ENCODE results near the gene KCNH2.

KCNH2 gene

GRCh38 chr7:150947761-150948651 lies 30.1 kb downstream of the KCNH2 start:
- peaks cover 9% of the 10 kb centered on the region for H3K27me3 Mint-ChIP-seq

GRCh38 chr7:150947241-150947745 lies 30.8 kb downstream of the KCNH2 start:
- Mint-ChIP-seq H3K27ac (ENCODE audit: low read depth) (no peak overlapping the region), H3K27me3 (peaks cover 9% of the 10 kb centered on the region), H3K4me3 (no peak overlapping the region), H3K36me3 (ENCODE audit: insufficient read depth) (no peaks in the 10 kb centered on the region), H3K9me3 (no peaks in the 10 kb centered on the region), H3K4me1 (peaks cover 8% of the 10 kb centered on the region)
- ATAC-seq (replicated peaks; ENCODE audit: extremely low read depth, poor library complexity, severe bottlenecking) = no peak
- DNase-seq (ENCODE audit: low spot score in 2 of 2) = no peak

More at GRCh38 chr7:150947761-150948651, 30.1 kb downstream of the KCNH2 start:
- Mint-ChIP-seq H3K27ac (ENCODE audit: low read depth) (no peak overlapping the region), H3K36me3 (ENCODE audit: insufficient read depth) (no peaks in the 10 kb centered on the region), H3K4me3 (no peak overlapping the region), H3K4me1 (peaks cover 6% of the 10 kb centered on the region), H3K9me3 (no peaks in the 10 kb centered on the region)
- DNase-seq (ENCODE audit: low spot score in 2 of 2) (no peak), ATAC-seq (replicated peaks; ENCODE audit: extremely low read depth, poor library complexity, severe bottlenecking) (no peak)

DNA sequence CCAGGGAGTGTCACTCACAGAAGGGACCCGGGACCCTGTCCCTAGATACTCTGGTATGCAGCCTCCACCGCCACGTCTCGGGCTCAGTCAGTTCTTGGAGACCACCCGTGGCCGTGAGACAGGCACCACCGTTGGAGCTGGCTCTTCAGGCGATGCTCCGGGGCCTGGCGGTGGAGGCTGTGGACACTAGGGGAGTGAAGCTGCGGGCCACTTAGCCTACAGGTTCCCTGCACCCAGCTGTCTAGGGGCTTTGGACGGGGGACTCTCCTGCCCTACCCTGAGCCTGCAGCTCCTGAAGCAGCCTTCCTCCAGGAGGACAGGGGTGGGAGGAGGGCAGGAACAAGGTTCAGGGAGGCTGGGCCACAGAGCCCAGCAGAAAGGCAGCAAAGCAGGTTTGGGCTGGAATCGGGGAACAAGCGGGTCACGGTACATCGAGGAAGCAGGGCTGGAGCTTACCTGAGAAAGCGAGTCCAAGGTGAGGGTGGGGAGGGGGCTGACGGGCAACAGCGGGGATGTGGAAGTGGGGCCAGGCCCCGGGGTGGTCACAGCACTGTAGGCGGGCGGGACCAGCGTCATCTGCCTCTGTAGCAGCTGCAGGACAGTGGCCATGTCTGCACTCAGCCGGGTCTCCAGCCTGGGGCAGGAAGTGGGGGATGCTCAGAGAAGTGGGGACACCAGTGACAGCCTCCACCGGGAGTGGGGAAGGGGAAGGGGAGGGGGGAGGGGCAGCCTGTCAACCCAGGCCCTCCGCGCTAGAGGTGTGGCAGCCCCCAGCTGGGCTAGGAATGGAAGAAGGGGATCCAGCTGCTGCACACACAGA lies 31.5 kb downstream of the KCNH2 start:
- H3K36me3 Mint-ChIP-seq (ENCODE audit: insufficient read depth) = no peaks in the 10 kb centered on the region
- H3K4me3 Mint-ChIP-seq = no peak overlapping the region
- H3K9me3 Mint-ChIP-seq = no peaks in the 10 kb centered on the region
- DNase-seq (ENCODE audit: low spot score in 2 of 2) (no peak), ATAC-seq (replicated peaks; ENCODE audit: extremely low read depth, poor library complexity, severe bottlenecking) (no peak)
- peaks cover 9% of the 10 kb centered on the region for H3K27me3 Mint-ChIP-seq
- peaks cover 15% of the 10 kb centered on the region for H3K4me1 Mint-ChIP-seq
- no peak overlapping the region for H3K27ac Mint-ChIP-seq (ENCODE audit: low read depth)

GRCh38 chr7:150945853-150946420 lies 32.2 kb downstream of the KCNH2 start:
- no peak overlapping the region for H3K4me3 Mint-ChIP-seq
- DNase-seq (ENCODE audit: low spot score in 2 of 2) = no peak
- no peak for ATAC-seq (replicated peaks; ENCODE audit: extremely low read depth, poor library complexity, severe bottlenecking)

DNA sequence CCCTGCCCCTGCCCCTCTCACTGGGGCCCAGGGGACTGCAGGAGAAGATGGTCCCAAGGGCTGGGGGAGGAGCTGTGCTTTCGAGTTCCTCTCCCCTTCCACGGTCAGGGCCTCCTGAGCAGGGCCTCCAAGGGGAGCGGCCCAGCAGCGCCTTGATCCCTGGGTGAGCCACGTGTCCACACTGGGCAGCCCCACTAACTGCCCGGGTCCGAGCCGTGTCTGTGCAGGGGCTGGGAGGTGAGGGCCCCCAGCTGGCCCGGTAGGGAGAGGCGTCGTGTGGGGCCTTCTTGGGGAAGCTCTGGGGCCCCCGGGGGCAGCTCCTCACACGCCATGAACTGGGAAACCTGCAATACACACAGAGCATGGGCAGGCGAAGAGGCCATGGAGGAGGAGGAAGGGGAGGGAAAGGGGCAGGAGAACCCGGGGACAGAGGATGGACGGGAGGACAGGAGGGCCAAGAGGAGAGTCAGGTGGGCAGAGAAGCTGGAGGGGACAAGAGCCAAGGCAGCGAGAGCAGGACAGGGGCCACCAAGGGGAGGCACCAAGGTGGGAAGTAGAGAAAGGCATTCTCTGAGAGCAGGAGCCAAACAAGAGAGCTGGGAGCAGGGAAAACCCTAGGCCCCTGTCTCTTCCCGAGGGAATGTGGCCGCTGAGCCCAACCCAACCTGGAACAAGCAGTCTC lies 32.8 kb downstream of the KCNH2 start:
- Mint-ChIP-seq H3K27ac (ENCODE audit: low read depth) (no peak overlapping the region), H3K27me3 (peaks cover 9% of the 10 kb centered on the region), H3K4me1 (peaks cover 20% of the 10 kb centered on the region), H3K9me3 (no peaks in the 10 kb centered on the region), H3K36me3 (ENCODE audit: insufficient read depth) (no peaks in the 10 kb centered on the region), H3K4me3 (no peak overlapping the region)
- DNase-seq (ENCODE audit: low spot score in 2 of 2) = no peak
- ATAC-seq (replicated peaks; ENCODE audit: extremely low read depth, poor library complexity, severe bottlenecking) = no peak

More at GRCh38 chr7:150945853-150946420, 32.2 kb downstream of the KCNH2 start:
- Mint-ChIP-seq H3K27me3 (peaks cover 9% of the 10 kb centered on the region), H3K4me1 (peaks cover 20% of the 10 kb centered on the region), H3K9me3 (no peaks in the 10 kb centered on the region), H3K27ac (ENCODE audit: low read depth) (no peak overlapping the region), H3K36me3 (ENCODE audit: insufficient read depth) (no peaks in the 10 kb centered on the region)

GRCh38 chr7:150944066-150945042 lies 33.8 kb downstream of the KCNH2 start:
- Mint-ChIP-seq H3K4me1 (peaks cover 23% of the 10 kb centered on the region), H3K27ac (ENCODE audit: low read depth) (no peak overlapping the region), H3K4me3 (no peak overlapping the region), H3K9me3 (no peaks in the 10 kb centered on the region), H3K27me3 (peaks cover 9% of the 10 kb centered on the region), H3K36me3 (ENCODE audit: insufficient read depth) (no peaks in the 10 kb centered on the region)
- ATAC-seq (replicated peaks; ENCODE audit: extremely low read depth, poor library complexity, severe bottlenecking) (no peak), DNase-seq (ENCODE audit: low spot score in 2 of 2) (no peak)

DNA sequence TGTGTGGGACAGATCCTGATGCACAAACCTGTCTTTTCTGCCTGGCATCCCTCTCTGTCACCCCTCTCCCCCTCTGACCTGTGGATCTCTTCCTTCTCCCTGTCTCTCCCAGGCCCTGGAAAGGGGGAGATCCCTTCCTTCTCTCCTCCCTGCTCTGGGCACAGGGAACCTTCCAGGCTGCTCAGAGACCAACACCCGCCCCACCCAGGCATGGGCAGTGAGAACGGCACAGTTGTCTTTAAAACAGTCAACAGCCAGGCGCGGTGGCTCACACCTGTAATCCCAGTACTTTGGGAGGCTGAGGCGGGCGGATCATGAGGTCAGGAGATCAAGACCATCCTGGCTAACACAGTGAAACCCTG lies 34.7 kb downstream of the KCNH2 start:
- no peaks in the 10 kb centered on the region for H3K36me3 Mint-ChIP-seq (ENCODE audit: insufficient read depth)
- peaks cover 9% of the 10 kb centered on the region for H3K27me3 Mint-ChIP-seq
- no peaks in the 10 kb centered on the region for H3K9me3 Mint-ChIP-seq
- peaks cover 27% of the 10 kb centered on the region for H3K4me1 Mint-ChIP-seq
- no peak overlapping the region for H3K4me3 Mint-ChIP-seq
- DNase-seq (ENCODE audit: low spot score in 2 of 2) (no peak), ATAC-seq (replicated peaks; ENCODE audit: extremely low read depth, poor library complexity, severe bottlenecking) (no peak)
- no peak overlapping the region for H3K27ac Mint-ChIP-seq (ENCODE audit: low read depth)

DNA sequence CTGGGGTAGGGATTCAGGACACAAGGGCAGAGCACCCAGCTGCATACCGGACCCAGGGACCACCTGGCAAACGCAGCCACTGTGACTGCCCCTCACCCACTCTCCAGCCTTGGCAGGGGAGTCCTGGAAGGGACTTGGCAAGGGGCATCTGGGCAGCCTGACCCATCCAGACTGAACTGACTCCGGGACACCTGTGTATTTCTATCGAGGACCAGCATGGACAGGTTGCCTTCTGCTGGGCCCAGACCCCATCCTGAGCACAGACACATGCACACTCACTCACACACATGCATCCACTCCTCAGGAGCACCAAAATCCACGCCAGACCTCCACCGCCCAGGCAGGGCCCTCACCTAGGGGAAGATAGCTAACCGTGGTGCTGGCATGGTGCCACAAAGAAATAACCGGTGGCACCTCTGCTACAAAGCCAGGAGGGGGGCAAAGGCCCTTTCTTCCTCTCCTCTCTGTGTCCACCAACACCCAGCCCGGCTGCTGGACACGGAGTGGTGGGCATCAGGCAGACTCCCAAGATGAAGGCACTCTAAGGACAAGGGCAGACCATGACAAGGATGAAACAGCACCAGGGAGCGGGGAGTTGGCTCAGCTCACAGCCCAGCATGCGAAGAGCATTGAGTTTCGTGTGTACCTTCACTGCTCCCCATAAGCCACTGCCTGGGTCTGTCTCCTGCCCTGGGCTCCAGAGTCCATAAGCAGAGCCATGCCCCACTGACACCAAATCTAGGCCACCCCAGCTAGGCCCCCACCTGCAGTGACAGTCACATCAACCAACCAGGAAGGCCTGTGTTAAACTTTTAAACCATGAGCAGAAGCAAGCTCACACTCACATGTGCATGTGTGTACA lies 35.3 kb downstream of the KCNH2 start:
- no peak overlapping the region for H3K27ac Mint-ChIP-seq (ENCODE audit: low read depth)
- no peak for ATAC-seq (replicated peaks; ENCODE audit: extremely low read depth, poor library complexity, severe bottlenecking)
- no peaks in the 10 kb centered on the region for H3K9me3 Mint-ChIP-seq
- no peak overlapping the region for H3K4me3 Mint-ChIP-seq
- H3K36me3 Mint-ChIP-seq (ENCODE audit: insufficient read depth) = no peaks in the 10 kb centered on the region
- H3K27me3 Mint-ChIP-seq = peaks cover 9% of the 10 kb centered on the region
- no peak for DNase-seq (ENCODE audit: low spot score in 2 of 2)
- peaks cover 33% of the 10 kb centered on the region for H3K4me1 Mint-ChIP-seq

DNA sequence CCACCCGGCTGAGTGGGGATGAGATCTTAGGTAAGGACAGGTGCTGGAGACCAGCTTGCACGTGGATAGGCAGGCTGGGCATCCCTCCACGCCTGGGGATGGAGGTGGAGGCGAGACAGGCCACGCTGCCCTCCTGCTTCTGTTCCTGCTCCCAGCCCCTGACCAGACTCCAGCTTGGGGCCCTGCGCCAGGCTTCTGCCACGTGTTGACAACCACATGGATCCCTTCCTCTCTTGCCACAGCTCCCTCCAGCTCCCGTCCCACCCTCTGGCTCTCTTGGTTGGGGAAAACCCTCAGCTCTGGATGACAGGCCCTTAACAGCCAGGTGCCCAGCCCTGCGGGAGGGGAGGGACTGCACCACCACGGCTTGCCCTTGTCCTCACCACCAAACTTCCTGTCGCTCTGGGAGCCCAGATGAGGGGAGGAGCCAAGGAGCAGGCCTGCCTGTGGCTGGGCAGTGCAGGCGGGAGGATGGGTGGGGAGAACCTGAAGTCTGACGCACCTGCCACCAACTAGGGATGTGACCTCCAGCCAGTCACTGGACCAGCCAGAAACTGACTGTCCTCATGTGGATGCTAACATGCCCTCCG lies 36.0 kb downstream of the KCNH2 start:
- peak; percentile 25 to 27 for DNase-seq (ENCODE audit: low spot score in 2 of 2)
- H3K9me3 Mint-ChIP-seq = no peaks in the 10 kb centered on the region
- peak; percentile 61 for ATAC-seq (replicated peaks; ENCODE audit: extremely low read depth, poor library complexity, severe bottlenecking)
- H3K27ac Mint-ChIP-seq (ENCODE audit: low read depth) = no peak overlapping the region
- peaks cover 9% of the 10 kb centered on the region for H3K27me3 Mint-ChIP-seq
- no peaks in the 10 kb centered on the region for H3K36me3 Mint-ChIP-seq (ENCODE audit: insufficient read depth)
- H3K4me1 Mint-ChIP-seq = peaks cover 39% of the 10 kb centered on the region
- H3K4me3 Mint-ChIP-seq = no peak overlapping the region

DNA sequence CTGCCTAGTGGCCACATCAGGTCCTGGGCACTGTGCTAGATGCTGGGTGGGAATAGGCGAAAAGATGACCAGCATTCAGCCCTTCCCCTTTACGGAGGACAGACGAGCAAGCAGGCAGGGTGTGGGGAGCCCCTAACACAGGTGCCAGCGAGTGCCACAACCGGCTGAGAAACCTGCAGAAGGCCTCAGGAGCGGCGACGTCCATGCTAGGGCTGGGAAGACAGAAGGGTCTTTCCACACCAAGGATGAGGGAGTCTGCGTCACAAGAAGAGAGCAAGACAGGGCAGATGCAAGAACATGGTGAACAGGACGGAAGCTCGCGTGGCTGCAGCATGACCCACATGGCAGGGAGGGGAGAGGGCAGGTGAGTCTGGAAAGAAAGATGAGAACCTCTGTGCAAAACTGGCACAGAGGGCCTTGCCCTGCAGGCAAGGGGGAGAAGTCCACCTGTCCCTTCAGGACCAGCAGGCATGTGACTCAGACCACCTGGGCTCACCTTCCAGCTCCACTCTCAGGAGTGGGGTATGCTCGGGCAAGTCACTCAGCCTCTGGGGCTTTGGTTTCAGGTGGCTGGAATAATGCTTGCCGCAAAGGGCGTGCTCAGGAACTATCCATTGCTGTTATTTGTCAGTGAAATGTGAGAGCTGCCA lies 36.6 kb downstream of the KCNH2 start:
- ATAC-seq (replicated peaks; ENCODE audit: extremely low read depth, poor library complexity, severe bottlenecking) = no peak
- H3K27ac Mint-ChIP-seq (ENCODE audit: low read depth) = no peak overlapping the region
- H3K9me3 Mint-ChIP-seq = no peaks in the 10 kb centered on the region
- no peak for DNase-seq (ENCODE audit: low spot score in 2 of 2)
- no peak overlapping the region for H3K4me3 Mint-ChIP-seq
- peaks cover 9% of the 10 kb centered on the region for H3K27me3 Mint-ChIP-seq
- peaks cover 39% of the 10 kb centered on the region for H3K4me1 Mint-ChIP-seq
- H3K36me3 Mint-ChIP-seq (ENCODE audit: insufficient read depth) = no peaks in the 10 kb centered on the region
